Thoracic aorta (tissue), 2 donors: ENCODE results near the gene DNAJB11. TPM values are rescaled to one million over a fixed set of nuclear protein-coding genes. Genes with fewer than 3 reads are reported as not detected.

ENCODE experiments used
- ATAC-seq: fragments of 150-250 bp; one replicate; pipeline ENCODE4 v1.8.0; 2017; ENCODE audit warnings: low read depth; ENCODE audit not compliant: insufficient number of reproducible peaks, low FRiP score
- DNase-seq: peaks from one replicate; pipeline ENCODE4 v3.0.0-alpha.2; 2020; ENCODE audit warnings: low spot score
- H3K27ac ChIP-seq, 2 donors: fragments of 200-600 bp; sonication (generic); 1 replicate in 1 of 2; 2 replicates in 1 of 2; pipeline ENCODE4 v1.5.1; 2016; ENCODE audit warnings: mild to moderate bottlenecking in 2 of 2, moderate library complexity in 2 of 2
- H3K27me3 ChIP-seq: fragments of 200-600 bp; sonication (generic); replicated peaks from 2 replicates; pipeline ENCODE4 v1.6.0; 2016; ENCODE audit warnings: mild to moderate bottlenecking; ENCODE audit not compliant: insufficient read depth
- H3K36me3 ChIP-seq: fragments of 200-600 bp; sonication (generic); one replicate; pipeline ENCODE4 v1.5.1; 2016
- H3K4me1 ChIP-seq, 2 donors: fragments of 200-600 bp; sonication (generic); 1 replicate in 1 of 2; 2 replicates in 1 of 2; pipeline versions ENCODE4 v1.5.1 to v1.6.0; 2016; ENCODE audit warnings: low read depth in 2 of 2, mild to moderate bottlenecking in 1 of 2; ENCODE audit not compliant: control insufficient read depth in 1 of 2
- H3K4me3 ChIP-seq: fragments of 200-600 bp; sonication (generic); 2 replicates; pipeline ENCODE4 v1.5.1; 2016; ENCODE audit warnings: mild to moderate bottlenecking
- H3K9me3 ChIP-seq: fragments of 200-600 bp; sonication (generic); 2 replicates; pipeline ENCODE4 v1.5.1; 2016
- total RNA-seq, 2 donors: library from RNA; depleted of rRNA; stranded (reverse); fragments of >200 nt; gene quantifications; one replicate each; pipeline versions ENCODE4 v1.1.0 to v1.2.3, GENCODE V29; 2016
- TF ChIP-seq, protein P1 (sequence below): fragments of 200-600 bp; sonication (generic); IDR thresholded peaks from one replicate; pipeline ENCODE4 v1.5.1; 2019; ENCODE audit warnings: antibody characterized with exemption

DNAJB11 gene
- total RNA-seq, 2 donors from 2014 or later = 41.3 to 44.9 TPM

DNA sequence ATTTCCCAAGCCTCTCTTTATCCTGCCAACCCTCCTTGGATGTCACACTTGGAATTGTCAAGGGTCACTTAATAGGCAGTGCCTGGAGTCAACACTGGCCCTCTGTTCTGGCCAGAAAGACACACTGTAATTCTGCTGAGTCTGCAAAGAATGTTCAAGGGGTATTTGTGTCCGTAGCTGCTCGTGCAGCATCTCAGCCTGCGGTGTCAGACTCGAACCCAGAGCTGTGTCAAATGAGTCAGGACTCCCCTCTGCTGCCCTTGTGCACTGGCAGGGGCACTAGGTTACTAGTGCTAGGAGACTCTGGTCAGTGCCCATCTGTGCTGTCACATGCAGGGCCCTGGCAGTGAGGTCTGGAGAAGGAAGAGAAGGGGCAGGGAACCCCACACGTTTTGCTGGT, 41.5 kb downstream of the DNAJB11 start:
- Histone ChIP-seq H3K27me3 (no peaks in the 10 kb centered on the region), H3K27ac (no peak overlapping the region), H3K36me3 (no peaks in the 10 kb centered on the region), H3K4me1 (peaks cover 3 to 7% of the 10 kb centered on the region in 2 donors), H3K9me3 (no peaks in the 10 kb centered on the region), H3K4me3 (no peak overlapping the region)
- DNase-seq (no peak), ATAC-seq (no peak)
- TF ChIP-seq, protein P1, sequence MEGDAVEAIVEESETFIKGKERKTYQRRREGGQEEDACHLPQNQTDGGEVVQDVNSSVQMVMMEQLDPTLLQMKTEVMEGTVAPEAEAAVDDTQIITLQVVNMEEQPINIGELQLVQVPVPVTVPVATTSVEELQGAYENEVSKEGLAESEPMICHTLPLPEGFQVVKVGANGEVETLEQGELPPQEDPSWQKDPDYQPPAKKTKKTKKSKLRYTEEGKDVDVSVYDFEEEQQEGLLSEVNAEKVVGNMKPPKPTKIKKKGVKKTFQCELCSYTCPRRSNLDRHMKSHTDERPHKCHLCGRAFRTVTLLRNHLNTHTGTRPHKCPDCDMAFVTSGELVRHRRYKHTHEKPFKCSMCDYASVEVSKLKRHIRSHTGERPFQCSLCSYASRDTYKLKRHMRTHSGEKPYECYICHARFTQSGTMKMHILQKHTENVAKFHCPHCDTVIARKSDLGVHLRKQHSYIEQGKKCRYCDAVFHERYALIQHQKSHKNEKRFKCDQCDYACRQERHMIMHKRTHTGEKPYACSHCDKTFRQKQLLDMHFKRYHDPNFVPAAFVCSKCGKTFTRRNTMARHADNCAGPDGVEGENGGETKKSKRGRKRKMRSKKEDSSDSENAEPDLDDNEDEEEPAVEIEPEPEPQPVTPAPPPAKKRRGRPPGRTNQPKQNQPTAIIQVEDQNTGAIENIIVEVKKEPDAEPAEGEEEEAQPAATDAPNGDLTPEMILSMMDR = no peak

DNA sequence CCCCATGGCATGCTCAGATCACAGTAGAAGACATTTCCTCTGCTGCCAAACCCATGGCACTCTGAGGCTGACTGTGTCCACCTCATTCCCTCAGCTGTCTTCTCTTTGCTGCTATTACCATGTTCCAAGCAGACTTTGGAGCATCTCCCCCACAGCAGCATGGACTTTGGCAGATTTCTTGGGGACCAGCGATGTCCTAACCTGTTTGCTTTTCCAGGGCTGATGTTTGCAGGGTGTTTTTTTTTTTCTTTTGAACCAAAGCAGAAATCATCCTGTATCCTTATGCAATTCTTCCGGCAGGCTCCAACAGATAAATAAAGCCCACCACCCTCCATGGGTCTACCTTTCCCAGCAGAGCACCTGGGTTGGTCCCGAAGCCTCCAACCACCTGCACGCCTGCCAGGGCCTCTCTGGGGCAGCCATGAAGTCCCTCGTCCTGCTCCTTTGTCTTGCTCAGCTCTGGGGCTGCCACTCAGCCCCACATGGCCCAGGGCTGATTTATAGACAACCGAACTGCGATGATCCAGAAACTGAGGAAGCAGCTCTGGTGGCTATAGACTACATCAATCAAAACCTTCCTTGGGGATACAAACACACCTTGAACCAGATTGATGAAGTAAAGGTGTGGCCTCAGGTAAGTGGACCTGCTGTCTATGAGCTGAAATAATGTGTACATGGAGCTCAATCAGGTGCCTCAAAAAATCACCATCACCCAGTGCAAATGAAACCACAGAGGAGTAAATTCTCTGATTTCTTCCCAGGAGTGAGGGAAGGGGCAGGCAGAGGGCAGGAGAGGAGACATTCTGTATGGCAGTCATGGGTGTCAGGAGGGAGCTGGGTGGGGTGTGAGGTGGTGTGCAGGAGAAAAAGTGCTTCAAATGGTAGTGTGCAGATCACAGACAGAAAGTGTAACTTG, 42.5 kb downstream of the DNAJB11 start, which contains the start of gene AHSG:
Gene AHSG (plus strand): TSS at position 340 of the 916 bp plus-strand sequence. CDS start 82 bp downstream, at position 422.
- no peak within 1 kb of the TSS for H3K4me3 ChIP-seq
- no peaks in the 10 kb centered on the region for H3K9me3 ChIP-seq
- H3K27ac ChIP-seq = no peak within 1 kb of the TSS
- TF ChIP-seq, protein P1 = no peak
- DNase-seq (no peak), ATAC-seq (no peak)
- H3K36me3 ChIP-seq = no peaks in the 10 kb centered on the region
- H3K27me3 ChIP-seq = no peaks in the 10 kb centered on the region
- H3K4me1 ChIP-seq = peaks cover 0 to 3% of the 10 kb centered on the region in 2 donors

DNA sequence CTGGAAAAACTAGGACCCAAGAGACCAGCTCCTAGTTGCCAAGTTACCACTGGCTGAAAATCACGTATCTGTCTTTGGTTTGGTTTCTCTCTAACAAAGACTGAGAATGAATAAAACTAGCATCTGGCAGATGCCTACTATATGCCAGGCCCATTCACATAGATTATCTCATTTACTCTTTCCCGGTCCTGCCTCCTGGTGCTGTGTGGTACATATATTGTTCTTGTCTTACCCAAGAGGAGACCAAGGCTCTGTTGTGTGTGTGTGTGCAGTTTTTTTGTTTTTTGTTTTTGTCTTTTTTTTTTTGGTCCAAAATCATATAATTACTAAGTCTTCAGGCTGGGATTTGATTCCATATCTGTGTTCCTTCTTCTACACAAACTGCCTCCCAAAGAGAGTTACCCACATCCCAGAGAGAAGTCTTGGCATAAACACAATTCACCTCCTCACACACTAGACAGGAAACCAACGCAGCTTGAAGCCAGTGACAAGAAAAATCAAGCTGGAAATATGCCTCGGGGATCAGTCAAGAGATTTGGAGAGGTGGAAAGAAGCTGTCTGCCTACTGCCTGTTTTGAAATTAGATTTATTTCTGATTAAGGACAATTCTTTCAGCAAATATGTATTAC, 43.2 kb downstream of the DNAJB11 start:
- Histone ChIP-seq H3K27me3 (no peaks in the 10 kb centered on the region), H3K4me3 (no peak overlapping the region), H3K9me3 (no peaks in the 10 kb centered on the region), H3K27ac (no peak overlapping the region), H3K4me1 (peaks cover 0 to 3% of the 10 kb centered on the region in 2 donors), H3K36me3 (no peaks in the 10 kb centered on the region)
- TF ChIP-seq, protein P1 = no peak
- ATAC-seq (no peak), DNase-seq (no peak)

DNA sequence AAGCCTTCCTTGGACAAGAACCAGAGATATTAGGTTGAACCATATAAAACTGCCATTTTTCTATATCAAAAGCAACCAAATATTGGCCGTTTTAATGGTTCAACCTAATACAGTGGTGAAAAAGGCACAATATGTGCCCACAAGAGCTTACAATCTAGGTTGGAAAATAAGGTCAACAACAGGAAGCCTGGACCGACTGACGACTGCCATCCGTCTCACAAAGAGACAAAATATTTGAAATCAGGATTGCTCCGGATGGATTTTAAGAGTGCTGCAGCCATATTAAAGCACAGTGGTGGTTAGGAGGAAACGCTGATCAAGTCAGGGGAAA, 43.7 kb downstream of the DNAJB11 start:
- Histone ChIP-seq H3K36me3 (no peaks in the 10 kb centered on the region), H3K27me3 (no peaks in the 10 kb centered on the region), H3K9me3 (no peaks in the 10 kb centered on the region), H3K4me3 (no peak overlapping the region), H3K27ac (no peak overlapping the region), H3K4me1 (peaks cover 0 to 3% of the 10 kb centered on the region in 2 donors)
- TF ChIP-seq, protein P1 = no peak
- DNase-seq (no peak), ATAC-seq (no peak)
